ENCODE results near the gene ZNF101. TPM values are rescaled to one million over a fixed set of nuclear protein-coding genes. Genes with fewer than 3 reads are reported as not detected.

Gene ZNF101
- total and polyA plus RNA-seq, 8 donors: 3.3 to 7.1 (median 4.3) TPM

DNA sequence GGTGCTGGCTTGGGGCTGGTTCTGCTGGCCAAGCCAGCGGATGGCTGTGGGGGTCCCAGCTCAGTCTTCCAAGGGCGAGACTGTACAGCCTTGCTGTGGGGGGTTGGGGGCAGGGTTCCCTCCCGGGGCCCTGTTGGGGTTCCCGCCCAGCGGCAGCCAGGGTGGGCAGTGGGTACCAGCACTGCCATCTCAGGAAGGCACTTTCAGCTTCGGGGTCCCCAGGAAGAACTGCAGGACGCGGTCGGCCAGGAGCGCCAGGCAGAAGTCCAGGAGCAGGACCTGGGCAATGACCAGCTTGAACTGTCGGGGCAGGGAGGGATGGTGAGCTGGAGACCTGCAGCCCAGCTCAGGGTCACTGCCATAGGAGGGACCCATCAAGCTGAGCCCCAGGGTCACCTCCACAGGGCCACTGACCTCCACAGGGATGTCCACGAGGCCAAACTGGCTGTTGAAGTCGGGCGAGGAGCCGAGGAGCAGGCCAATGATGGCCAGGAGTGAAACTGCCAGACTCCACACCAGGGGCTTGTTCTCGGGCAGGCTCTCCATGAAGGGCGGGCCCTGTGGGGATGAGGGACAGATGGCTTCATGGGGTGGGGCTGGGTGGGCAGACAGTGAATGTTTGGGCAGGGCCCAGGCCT lies 23.3 kb upstream of the ZNF101 start:
- H3K36me3 ChIP-seq: peaks cover 0 to 23% (median 22%) of the 10 kb centered on the region in 3 donors
- no peak for ATAC-seq
- no peaks in the 10 kb centered on the region for H3K4me1 ChIP-seq
- H3K4me3 ChIP-seq: no peak overlapping the region
- H3K27ac ChIP-seq: no peak overlapping the region
- H3K27me3 ChIP-seq: no peaks in the 10 kb centered on the region
- FAIRE-seq: no peak
- 92 to 96% methylated on average over 17 of the region's 17 CpGs for WGBS, 2 donors
- DNase-seq: peak in 1 of 6 donors; percentile 70
- no peaks in the 10 kb centered on the region for H3K9me3 ChIP-seq
- intact Hi-C loops (cut with DNase I): loop anchor here in 1 of 3 donors (5.0 kb wide), 1 partner anchor 113 kb away; no protein-coding TSS in a partner anchor
- TF ChIP-seq, protein P1, sequence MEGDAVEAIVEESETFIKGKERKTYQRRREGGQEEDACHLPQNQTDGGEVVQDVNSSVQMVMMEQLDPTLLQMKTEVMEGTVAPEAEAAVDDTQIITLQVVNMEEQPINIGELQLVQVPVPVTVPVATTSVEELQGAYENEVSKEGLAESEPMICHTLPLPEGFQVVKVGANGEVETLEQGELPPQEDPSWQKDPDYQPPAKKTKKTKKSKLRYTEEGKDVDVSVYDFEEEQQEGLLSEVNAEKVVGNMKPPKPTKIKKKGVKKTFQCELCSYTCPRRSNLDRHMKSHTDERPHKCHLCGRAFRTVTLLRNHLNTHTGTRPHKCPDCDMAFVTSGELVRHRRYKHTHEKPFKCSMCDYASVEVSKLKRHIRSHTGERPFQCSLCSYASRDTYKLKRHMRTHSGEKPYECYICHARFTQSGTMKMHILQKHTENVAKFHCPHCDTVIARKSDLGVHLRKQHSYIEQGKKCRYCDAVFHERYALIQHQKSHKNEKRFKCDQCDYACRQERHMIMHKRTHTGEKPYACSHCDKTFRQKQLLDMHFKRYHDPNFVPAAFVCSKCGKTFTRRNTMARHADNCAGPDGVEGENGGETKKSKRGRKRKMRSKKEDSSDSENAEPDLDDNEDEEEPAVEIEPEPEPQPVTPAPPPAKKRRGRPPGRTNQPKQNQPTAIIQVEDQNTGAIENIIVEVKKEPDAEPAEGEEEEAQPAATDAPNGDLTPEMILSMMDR (IDR thresholded peaks at IDR 0.05): no peak

DNA sequence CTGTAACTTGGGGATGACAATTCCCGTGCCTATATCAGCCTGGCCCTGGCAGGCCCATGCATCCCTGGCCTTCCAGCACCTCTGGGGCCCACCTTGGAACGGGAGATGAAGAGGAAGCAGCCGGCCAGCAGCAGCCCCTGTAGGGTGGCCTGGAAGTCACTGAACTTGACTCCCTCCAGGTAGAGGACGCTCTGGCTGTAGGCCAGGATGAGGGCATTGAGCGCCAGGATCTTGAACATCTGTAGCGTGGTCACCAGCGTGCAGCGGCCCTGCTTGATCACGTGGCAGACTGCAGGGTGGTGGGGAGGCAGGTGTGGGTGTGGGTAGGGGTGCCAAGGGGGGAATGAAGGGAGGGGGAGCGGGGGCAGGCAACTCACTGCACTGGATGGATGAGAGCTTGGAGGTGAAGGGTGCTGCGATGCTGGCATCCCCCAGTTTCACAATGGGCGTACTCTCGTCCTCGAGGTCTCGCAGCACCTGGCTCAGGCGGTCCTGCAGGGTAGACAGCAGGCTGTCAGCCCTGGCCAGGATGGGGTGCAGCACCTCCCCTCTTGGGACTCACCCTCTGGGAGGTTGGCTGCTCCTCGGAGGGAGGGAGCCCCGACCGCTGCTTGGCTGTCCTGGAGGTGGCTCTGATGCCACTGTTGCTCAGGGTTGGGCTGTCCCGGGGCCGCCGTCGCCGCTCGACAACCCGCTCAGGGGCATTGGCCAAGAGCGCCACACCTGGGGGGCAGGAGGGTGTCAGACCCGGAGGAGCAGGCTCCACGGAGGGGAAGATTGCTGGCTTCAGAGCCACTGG lies 21.4 kb upstream of the ZNF101 start:
- FAIRE-seq: no peak
- H3K36me3 ChIP-seq: peaks cover 0 to 40% (median 33%) of the 10 kb centered on the region in 3 donors
- no peak overlapping the region for H3K27ac ChIP-seq
- H3K4me1 ChIP-seq: no peaks in the 10 kb centered on the region
- TF ChIP-seq, protein P1 (IDR thresholded peaks at IDR 0.05): no peak
- H3K9me3 ChIP-seq: no peaks in the 10 kb centered on the region
- no peaks in the 10 kb centered on the region for H3K27me3 ChIP-seq
- no peak overlapping the region for H3K4me3 ChIP-seq
- no peak for ATAC-seq
- 92 to 94% methylated on average over 29 of the region's 29 CpGs for WGBS, 2 donors
- intact Hi-C loops (cut with DNase I): loop anchor here in 1 of 3 donors (5.0 kb wide), 1 partner anchor 115 kb away; no protein-coding TSS in a partner anchor
- DNase-seq: peak in 1 of 6 donors; percentile 72

GRCh38 chr19:19649155-19649554 lies 19.5 kb upstream of the ZNF101 start:
- WGBS, 2 donors: 87 to 94% methylated on average over 6 of the region's 6 CpGs
- ATAC-seq (no peak), DNase-seq (no peak), FAIRE-seq (no peak)
- H3K27me3 ChIP-seq: no peaks in the 10 kb centered on the region
- intact Hi-C loops (cut with DNase I): loop anchor here in 1 of 3 donors (5.0 kb wide), 1 partner anchor 117 kb away; no protein-coding TSS in a partner anchor
- H3K27ac ChIP-seq: no peak overlapping the region
- H3K9me3 ChIP-seq: no peaks in the 10 kb centered on the region
- no peaks in the 10 kb centered on the region for H3K4me1 ChIP-seq
- TF ChIP-seq, protein P1 (IDR thresholded peaks at IDR 0.05): no peak
- no peak overlapping the region for H3K4me3 ChIP-seq
- H3K36me3 ChIP-seq: peaks cover 5 to 58% (median 45%) of the 10 kb centered on the region in 3 donors

- Histone ChIP-seq H3K36me3 (peaks cover 5 to 63% (median 49%) of the 10 kb centered on the region in 3 donors), H3K4me1 (no peaks in the 10 kb centered on the region), H3K27me3 (no peaks in the 10 kb centered on the region), H3K9me3 (no peaks in the 10 kb centered on the region), H3K27ac (no peak overlapping the region), H3K4me3 (no peak overlapping the region)
- no peak for FAIRE-seq
- ATAC-seq: no peak
- TF ChIP-seq, protein P1 (IDR thresholded peaks at IDR 0.05): no peak
- DNase-seq: peak in 1 of 6 donors; percentile 70
- intact Hi-C loops (cut with DNase I): loop anchor here in 1 of 3 donors (5.0 kb wide), 1 partner anchor 117 kb away; no protein-coding TSS in a partner anchor
- 95 to 96% methylated on average over 22 of the region's 22 CpGs for WGBS, 2 donors
Measured at GRCh38 chr19:19649580-19649995, 19.1 kb upstream of the ZNF101 start.

Data from pancreas (tissue), 10 donors.